ENCODE results near the gene CTRB1.

CTRB1 gene

GRCh38 chr16:75218256-75219076 is at the start of gene CTRB1:
Gene CTRB1, plus strand, starts transcription at chr16:75218988. Its CDS starts 20 bp downstream, at chr16:75219008.
- intact Hi-C loops (cut with DNase I) = no loop called here
- DNase-seq = peak in 37 of 42 donors; percentile 28 to 85 (median 67)

- intact Hi-C loops (cut with DNase I) = no loop called here
- DNase-seq = no peak
Measured at GRCh38 chr16:75169899-75170405, 48.8 kb upstream of the CTRB1 start.

- intact Hi-C loops (cut with DNase I) = no loop called here
Measured at GRCh38 chr16:75172578-75172977, 46.2 kb upstream of the CTRB1 start.

GRCh38 chr16:75175074-75175473 is 43.7 kb upstream of the CTRB1 start:
- intact Hi-C loops (cut with DNase I) = no loop called here
- no peak for DNase-seq

More at GRCh38 chr16:75172578-75172977, 46.2 kb upstream of the CTRB1 start:
- DNase-seq = no peak

- DNase-seq = no peak
- intact Hi-C loops (cut with DNase I) = no loop called here
Measured at GRCh38 chr16:75176926-75177325, 41.9 kb upstream of the CTRB1 start.

- intact Hi-C loops (cut with DNase I) = no loop called here
- peak in 1 of 42 donors; percentile 10 for DNase-seq
Measured at GRCh38 chr16:75179208-75179607, 39.6 kb upstream of the CTRB1 start.

- DNase-seq = no peak
- intact Hi-C loops (cut with DNase I) = no loop called here
Measured at GRCh38 chr16:75181630-75182029, 37.2 kb upstream of the CTRB1 start.

- intact Hi-C loops (cut with DNase I) = no loop called here
- DNase-seq = peak in 3 of 42 donors; percentile 5 to 32 (median 7)
Measured at GRCh38 chr16:75188832-75189477, 29.8 kb upstream of the CTRB1 start.

GRCh38 chr16:75189638-75190245 is 29.0 kb upstream of the CTRB1 start:
- intact Hi-C loops (cut with DNase I) = no loop called here

GRCh38 chr16:75192606-75193264 is 26.1 kb upstream of the CTRB1 start:
- peak in 4 of 42 donors; percentile 1 to 20 (median 9) for DNase-seq
- intact Hi-C loops (cut with DNase I) = no loop called here

More at GRCh38 chr16:75189638-75190245, 29.0 kb upstream of the CTRB1 start:
- peak in 3 of 42 donors; percentile 2 to 29 (median 21) for DNase-seq

GRCh38 chr16:75193265-75193650 is 25.5 kb upstream of the CTRB1 start:
- DNase-seq = no peak
- intact Hi-C loops (cut with DNase I) = no loop called here

- intact Hi-C loops (cut with DNase I) = no loop called here
- peak in 5 of 42 donors; percentile 5 to 15 (median 10) for DNase-seq
Measured at GRCh38 chr16:75193730-75194444, 24.9 kb upstream of the CTRB1 start.

GRCh38 chr16:75195811-75196790 is 22.7 kb upstream of the CTRB1 start:
- DNase-seq = peak in 8 of 42 donors; percentile 3 to 25 (median 8)
- intact Hi-C loops (cut with DNase I) = no loop called here

GRCh38 chr16:75196836-75197235 is 22.0 kb upstream of the CTRB1 start:
- peak in 6 of 42 donors; percentile 1 to 26 (median 7) for DNase-seq
- intact Hi-C loops (cut with DNase I) = no loop called here

GRCh38 chr16:75197522-75198134 is 21.2 kb upstream of the CTRB1 start:
- DNase-seq = peak in 5 of 42 donors; percentile 3 to 25 (median 5)
- intact Hi-C loops (cut with DNase I) = no loop called here

- peak in 6 of 42 donors; percentile 4 to 37 (median 14) for DNase-seq
- intact Hi-C loops (cut with DNase I) = no loop called here
Measured at GRCh38 chr16:75198135-75198600, 20.6 kb upstream of the CTRB1 start.
